Measurements from ENCODE around the gene LRRC66.

The LRRC66 gene

GRCh38 chr4:52012651-52013050, 7.5 kb downstream of the LRRC66 start:
- DNase-seq: no peak

DNA sequence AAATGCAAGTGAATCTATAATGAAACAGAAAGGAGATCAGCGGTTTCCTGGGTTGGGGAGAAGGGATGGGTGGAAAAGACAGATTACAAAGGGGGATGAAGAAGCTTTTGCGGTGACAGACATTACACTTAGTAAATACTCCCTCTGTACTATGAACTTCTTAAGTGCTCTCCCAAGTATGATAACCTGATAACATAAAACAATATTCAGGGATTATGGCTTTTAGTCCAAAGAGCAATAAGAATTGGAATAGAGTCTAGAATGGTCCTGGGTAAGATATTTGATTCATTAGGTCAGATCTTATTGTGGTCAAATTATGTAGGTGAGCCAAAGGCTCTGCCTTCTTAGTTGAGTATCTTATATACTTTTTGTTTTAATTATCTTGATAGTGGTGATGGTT, 9.2 kb downstream of the LRRC66 start:
- DNase-seq: no peak

GRCh38 chr4:52006887-52007286, 13.3 kb downstream of the LRRC66 start:
- no peak for DNase-seq

DNA sequence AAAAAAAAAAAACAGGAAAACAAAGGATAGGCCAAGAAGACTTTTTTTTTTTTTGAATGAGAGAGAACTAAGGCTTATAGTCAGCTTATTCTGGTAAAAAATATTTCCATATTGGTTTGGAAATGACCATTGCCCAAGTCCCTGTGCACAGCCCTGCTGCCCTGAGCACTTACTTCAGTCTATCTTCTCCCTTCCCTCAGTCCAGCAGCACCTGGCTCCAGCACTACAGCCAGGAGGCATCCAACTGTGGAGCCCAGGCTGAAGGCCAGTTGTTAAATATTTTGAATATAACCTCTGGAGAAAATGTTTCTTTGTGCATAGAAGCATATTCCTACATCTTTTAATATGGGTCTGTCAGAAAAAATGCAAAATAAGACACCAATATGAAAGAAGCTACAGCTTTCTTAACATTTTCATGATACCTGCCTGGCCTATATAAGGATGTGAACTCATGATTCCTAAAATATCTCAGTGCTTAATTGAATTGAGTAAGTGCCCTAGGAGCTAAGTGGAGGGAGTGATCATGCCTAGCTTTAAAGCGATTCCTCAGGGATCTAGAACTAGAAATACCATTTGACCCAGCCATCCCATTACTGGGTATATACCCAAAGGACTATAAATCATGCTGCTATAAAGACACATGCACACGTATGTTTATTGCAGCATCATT, 14.4 kb downstream of the LRRC66 start:
- no peak for DNase-seq

GRCh38 chr4:52004414-52004813, 15.7 kb downstream of the LRRC66 start:
- DNase-seq: no peak

DNA sequence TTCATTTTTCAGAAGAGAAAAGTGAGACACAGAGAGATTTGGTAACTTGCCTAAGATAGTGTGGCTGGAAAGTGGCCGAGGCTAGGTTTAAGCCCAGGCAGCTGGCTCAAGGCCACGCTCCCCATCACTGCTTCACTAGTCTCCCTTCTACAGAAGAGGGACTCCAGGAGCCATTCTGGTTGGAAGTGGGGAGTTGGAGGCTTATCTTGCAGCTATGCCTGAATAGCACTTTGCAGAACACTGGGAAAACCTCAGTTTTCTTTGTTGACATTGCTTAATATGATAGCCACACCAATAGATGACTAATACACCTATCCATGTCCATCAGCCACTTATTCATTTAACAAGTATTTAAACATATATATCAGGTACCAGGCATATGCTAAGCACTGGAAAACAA, 18.5 kb downstream of the LRRC66 start:
- no peak for DNase-seq

GRCh38 chr4:51999250-51999649, 20.9 kb downstream of the LRRC66 start:
- DNase-seq: no peak

- DNase-seq: no peak
Observed at GRCh38 chr4:51998837-51999236, 21.3 kb downstream of the LRRC66 start.

- no peak for DNase-seq
Observed at GRCh38 chr4:51997647-51998046, 22.5 kb downstream of the LRRC66 start.

DNA sequence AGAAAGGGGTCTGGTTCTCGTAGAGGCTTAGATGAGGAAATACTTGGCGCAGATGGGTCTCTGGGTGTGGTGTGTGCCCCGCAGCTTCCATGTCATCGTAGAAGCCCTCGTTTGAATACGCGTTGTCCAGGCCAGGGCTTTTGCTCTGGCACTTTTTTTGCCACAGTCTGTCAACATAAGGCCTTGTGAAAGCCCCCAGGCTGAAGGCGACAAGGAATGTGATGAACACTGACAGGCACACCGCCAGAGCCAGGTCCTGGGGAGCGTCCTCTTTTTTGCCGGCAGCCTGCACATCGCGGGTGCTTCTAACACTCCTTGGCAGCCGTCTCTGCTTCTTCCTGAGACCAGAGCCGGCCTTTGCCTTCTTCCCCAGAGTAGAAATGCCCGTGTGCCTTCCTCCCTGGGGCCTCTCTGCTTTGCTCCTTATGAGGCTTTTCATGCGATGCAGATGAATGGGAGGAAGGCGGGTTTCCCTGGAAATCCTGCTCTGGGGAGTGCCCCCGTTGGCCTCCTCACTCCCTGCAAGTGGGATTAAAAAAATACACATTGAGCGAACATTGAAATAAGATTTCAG, 24.4 kb downstream of the LRRC66 start:
- DNase-seq: no peak

DNA sequence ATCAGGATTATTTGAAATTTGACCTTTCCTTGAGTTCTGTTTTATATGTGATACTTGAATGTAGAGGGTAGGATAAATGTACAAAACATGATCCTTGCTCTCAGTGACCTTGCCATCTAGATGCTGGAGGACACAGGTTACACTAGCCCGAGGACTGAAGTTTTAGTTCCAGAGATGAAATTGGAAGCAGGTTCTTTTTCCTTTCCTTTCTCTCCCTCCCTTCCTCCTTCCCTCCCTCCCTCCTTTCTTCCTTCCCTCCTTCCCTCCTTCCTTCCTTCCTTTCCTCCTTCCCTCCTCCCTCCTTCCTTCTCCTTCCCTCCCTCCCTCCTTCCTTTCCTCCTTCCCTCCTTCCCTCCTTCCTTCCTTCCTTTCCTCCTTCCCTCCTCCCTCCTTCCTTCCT, 54.3 kb downstream of the LRRC66 start:
- no peak for DNase-seq

DNA sequence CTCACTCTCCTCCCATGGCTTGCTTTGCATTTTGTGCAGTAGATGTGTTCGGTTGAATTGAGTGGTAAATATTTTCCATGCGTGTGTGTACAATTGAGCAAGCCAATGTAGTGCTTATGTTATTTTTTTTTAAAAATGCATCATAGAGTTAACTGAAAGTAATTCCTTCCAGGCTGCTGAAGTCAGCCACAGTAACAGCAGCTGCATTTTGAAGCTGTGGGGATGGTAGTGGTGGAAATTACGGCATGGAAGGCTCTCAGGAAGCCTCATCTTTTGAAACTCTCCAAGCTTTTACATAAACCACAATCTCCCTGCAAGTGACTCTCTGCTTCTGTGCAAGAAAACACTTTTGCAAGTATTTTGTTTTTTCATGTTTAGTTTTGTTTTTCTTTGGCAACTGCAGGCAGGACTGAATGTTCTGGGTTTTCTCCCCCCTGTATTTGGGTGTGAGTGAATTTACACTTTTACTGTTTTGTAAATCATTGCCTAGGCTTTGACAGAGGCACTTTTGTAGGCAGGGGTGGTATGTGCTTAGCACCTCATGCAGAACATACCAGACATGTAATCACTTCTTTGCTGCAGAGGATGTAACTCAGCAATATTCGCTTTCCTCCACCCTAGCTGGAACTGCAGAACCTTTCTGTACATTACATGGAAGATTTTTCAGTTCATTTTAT, 56.2 kb downstream of the LRRC66 start:
- DNase-seq: no peak

GRCh38 chr4:51960486-51960885, 59.7 kb downstream of the LRRC66 start:
- DNase-seq: no peak

GRCh38 chr4:51958199-51958968, 61.8 kb downstream of the LRRC66 start:
- no peak for DNase-seq
